ENCODE results near the gene C11orf58.

The C11orf58 gene

DNA sequence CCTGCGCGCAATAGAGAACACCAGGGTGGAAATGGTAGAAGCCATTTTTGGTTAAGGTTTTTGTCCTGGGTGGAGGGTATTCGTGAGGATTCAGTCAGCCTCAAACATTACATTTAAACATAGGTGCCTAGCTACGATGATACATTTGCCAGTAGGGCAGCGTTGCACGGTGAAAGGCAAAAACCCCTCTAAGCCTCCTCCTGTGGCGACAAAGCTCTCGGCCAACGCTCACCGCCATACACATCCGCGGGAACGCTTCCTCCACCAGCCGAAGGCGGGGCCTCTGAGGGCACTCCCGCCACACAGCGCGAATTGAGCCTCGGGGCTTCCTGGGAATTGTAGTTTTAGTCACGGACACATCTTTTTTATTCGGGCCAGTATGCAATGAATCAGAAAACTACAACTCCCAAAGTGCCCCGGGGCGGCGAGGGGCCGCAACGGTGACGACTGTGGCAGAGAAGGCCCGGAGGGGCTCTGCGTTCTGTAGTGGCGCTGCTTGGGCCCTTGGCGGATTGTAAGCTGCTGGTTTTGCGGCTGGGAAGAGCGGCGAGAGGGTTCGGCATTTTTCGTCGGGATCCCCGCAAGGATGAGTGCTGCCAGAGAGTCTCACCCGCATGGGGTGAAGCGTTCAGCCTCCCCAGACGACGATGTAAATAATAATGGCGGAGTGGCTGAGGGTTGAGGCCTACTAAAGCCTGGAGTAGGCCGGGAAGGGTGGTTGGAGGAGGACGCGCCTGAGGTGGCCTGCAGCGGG lies at the start of gene C11orf58:
C11orf58 (plus strand) TSS at position 455 of the 754 bp plus-strand sequence; CDS start at position 587, 132 bp downstream.
- peak; percentile 84 for DNase-seq (ENCODE audit: low spot score)
- TF ChIP-seq, protein P1, sequence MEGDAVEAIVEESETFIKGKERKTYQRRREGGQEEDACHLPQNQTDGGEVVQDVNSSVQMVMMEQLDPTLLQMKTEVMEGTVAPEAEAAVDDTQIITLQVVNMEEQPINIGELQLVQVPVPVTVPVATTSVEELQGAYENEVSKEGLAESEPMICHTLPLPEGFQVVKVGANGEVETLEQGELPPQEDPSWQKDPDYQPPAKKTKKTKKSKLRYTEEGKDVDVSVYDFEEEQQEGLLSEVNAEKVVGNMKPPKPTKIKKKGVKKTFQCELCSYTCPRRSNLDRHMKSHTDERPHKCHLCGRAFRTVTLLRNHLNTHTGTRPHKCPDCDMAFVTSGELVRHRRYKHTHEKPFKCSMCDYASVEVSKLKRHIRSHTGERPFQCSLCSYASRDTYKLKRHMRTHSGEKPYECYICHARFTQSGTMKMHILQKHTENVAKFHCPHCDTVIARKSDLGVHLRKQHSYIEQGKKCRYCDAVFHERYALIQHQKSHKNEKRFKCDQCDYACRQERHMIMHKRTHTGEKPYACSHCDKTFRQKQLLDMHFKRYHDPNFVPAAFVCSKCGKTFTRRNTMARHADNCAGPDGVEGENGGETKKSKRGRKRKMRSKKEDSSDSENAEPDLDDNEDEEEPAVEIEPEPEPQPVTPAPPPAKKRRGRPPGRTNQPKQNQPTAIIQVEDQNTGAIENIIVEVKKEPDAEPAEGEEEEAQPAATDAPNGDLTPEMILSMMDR (IDR thresholded peaks at IDR 0.05; ENCODE audit: extremely low read depth, missing control alignments) = no peak

- TF ChIP-seq, protein P1 (IDR thresholded peaks at IDR 0.05; ENCODE audit: extremely low read depth, missing control alignments) = no peak
- DNase-seq (ENCODE audit: low spot score) = no peak
Observed at GRCh38 chr11:16690086-16690485, 48.4 kb upstream of the C11orf58 start.

GRCh38 chr11:16703795-16704194 lies 34.7 kb upstream of the C11orf58 start:
- TF ChIP-seq, protein P1 (IDR thresholded peaks at IDR 0.05; ENCODE audit: extremely low read depth, missing control alignments) = no peak
- DNase-seq (ENCODE audit: low spot score) = no peak

- no peak for DNase-seq (ENCODE audit: low spot score)
- TF ChIP-seq, protein P1 (IDR thresholded peaks at IDR 0.05; ENCODE audit: extremely low read depth, missing control alignments) = no peak
Observed at GRCh38 chr11:16713594-16713993, 24.9 kb upstream of the C11orf58 start.

- no peak for DNase-seq (ENCODE audit: low spot score)
- TF ChIP-seq, protein P1 (IDR thresholded peaks at IDR 0.05; ENCODE audit: extremely low read depth, missing control alignments) = no peak
Observed at GRCh38 chr11:16722581-16723344, 15.7 kb upstream of the C11orf58 start.

GRCh38 chr11:16727806-16728205 lies 10.6 kb upstream of the C11orf58 start:
- TF ChIP-seq, protein P1 (IDR thresholded peaks at IDR 0.05; ENCODE audit: extremely low read depth, missing control alignments) = no peak
- no peak for DNase-seq (ENCODE audit: low spot score)

GRCh38 chr11:16737818-16738192 lies 642 bp upstream of the C11orf58 start:
- TF ChIP-seq, protein P1 (IDR thresholded peaks at IDR 0.05; ENCODE audit: extremely low read depth, missing control alignments) = no peak
- DNase-seq (ENCODE audit: low spot score) = no peak
